ENCODE measurements around the gene ZNF749. TPM values are rescaled to one million over a fixed set of nuclear protein-coding genes. Genes with fewer than 3 reads are reported as not detected.
A peak's percentile ranks its signal among the peaks of the same experiment; 100 is the strongest.

ZNF749 gene
- total RNA-seq (ENCODE audit: low replicate concordance): 17.5 and 26.6 TPM in 2 replicates
- long read RNA-seq, partial matches to known transcripts: 1 of 7 reads
- long read RNA-seq, other reads (novel, unspliced or antisense): 5 of 7 reads

DNA sequence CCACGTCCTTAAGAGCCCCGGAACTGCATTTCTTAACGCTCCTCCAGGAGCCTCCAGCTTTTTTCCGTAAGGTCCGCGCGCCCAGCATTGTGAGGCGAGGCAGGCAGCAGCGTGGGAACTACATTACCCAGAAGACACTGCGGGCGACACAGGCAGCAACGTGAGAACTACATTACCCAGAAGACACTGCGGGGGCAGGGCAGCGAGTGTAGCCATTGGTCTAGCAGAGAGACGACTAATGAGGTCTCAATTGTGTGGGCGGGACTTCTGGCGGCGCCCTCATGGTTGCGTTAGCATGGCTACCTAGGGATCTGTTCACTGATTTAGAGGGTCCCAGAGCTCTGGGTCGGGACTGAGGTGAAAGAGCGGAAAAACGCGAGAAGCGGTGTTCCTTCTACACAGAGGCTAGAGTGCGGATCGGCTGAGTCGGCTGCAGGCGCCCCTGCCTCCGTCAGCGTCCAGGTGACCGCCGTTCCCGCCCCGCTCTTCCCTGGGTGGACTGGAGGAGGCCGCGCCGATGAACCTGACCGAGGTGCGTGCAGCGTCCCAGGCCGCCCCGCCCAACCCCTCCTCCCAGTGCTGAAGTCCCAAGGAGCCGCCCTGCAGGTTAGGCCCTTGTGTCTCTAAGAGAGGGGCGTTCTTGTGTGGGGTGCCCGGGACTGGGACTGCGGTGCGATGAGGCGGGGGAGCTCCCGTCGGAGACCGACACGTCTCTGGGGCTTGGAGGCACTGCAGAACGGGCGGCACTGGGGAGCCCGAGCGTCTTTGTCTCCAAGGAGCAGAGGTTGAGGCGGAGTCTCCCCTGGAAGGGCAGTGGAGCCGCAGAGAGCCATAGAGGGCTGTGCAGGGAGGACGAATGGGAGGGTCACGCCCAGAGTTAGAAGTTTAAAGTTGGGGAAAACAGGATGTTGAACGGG is at the start of gene ZNF749:
TSS of gene ZNF749 (plus strand) at position 264 of the 917 bp plus-strand sequence. CDS start at position 518, 254 bp downstream.
- Mint-ChIP-seq H3K4me3 (peak within 1 kb of the TSS; percentile 99), H3K36me3 (peaks cover 46% of the 10 kb centered on the region), H3K27me3 (no peaks in the 10 kb centered on the region), H3K4me1 (ENCODE audit: unreplicated experiment) (peaks cover 21% of the 10 kb centered on the region), H3K9me3 (peaks cover 26% of the 10 kb centered on the region), H3K27ac (peak within 1 kb of the TSS; percentile 96)
- TF ChIP-seq, protein P1, sequence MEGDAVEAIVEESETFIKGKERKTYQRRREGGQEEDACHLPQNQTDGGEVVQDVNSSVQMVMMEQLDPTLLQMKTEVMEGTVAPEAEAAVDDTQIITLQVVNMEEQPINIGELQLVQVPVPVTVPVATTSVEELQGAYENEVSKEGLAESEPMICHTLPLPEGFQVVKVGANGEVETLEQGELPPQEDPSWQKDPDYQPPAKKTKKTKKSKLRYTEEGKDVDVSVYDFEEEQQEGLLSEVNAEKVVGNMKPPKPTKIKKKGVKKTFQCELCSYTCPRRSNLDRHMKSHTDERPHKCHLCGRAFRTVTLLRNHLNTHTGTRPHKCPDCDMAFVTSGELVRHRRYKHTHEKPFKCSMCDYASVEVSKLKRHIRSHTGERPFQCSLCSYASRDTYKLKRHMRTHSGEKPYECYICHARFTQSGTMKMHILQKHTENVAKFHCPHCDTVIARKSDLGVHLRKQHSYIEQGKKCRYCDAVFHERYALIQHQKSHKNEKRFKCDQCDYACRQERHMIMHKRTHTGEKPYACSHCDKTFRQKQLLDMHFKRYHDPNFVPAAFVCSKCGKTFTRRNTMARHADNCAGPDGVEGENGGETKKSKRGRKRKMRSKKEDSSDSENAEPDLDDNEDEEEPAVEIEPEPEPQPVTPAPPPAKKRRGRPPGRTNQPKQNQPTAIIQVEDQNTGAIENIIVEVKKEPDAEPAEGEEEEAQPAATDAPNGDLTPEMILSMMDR (conservative IDR thresholded peaks at IDR 0.05): no peak
- DNase-seq (ENCODE audit: extremely low spot score, unreplicated experiment): peak; percentile 94

DNA sequence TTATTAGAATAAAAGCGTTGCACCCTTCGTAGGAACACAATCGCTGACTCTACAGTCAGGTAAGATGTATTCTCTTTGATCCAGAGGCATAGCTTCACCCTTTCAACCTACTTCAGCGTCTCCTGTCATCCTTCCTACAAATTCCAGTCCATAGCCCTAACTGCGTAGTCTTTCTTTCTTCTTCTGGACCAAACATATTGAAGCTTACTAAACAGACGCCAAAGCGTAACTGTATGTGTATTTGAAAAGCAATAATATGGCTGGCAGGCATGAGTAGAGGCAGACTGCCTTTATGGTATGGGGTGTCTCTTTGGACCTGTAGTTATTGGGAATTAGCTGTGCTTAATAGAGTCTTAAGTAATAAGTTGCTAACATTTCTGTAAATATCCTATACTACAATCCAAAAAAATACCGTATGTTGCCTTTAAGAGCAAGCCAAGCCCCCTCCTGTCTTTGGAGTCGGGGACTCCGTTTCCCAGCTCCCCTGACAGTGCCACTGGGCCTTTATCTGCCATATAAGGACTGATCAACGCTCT is 45.9 kb upstream of the ZNF749 start:
- Mint-ChIP-seq H3K9me3 (no peaks in the 10 kb centered on the region), H3K27me3 (no peaks in the 10 kb centered on the region), H3K27ac (peak overlapping the region; percentile 98), H3K4me1 (ENCODE audit: unreplicated experiment) (peaks cover 12% of the 10 kb centered on the region), H3K36me3 (peaks cover 24% of the 10 kb centered on the region), H3K4me3 (peak overlapping the region; percentile 97)
- TF ChIP-seq, protein P1 (conservative IDR thresholded peaks at IDR 0.05): no peak
- DNase-seq (ENCODE audit: extremely low spot score, unreplicated experiment): no peak

GRCh38 chr19:57389730-57390598 is 45.2 kb upstream of the ZNF749 start, which contains the start of gene ZNF548:
Gene ZNF548, plus strand, starts transcription at chr19:57389854. Its CDS starts 246 bp downstream, at chr19:57390100.
- peak within 1 kb of the TSS; percentile 98 for H3K27ac Mint-ChIP-seq
- no peaks in the 10 kb centered on the region for H3K27me3 Mint-ChIP-seq
- peaks cover 31% of the 10 kb centered on the region for H3K36me3 Mint-ChIP-seq
- DNase-seq (ENCODE audit: extremely low spot score, unreplicated experiment): peak; percentile 96
- TF ChIP-seq, protein P1 (conservative IDR thresholded peaks at IDR 0.05): peak; percentile 57
- no peaks in the 10 kb centered on the region for H3K9me3 Mint-ChIP-seq
- H3K4me3 Mint-ChIP-seq: peak within 1 kb of the TSS; percentile 97
- peaks cover 12% of the 10 kb centered on the region for H3K4me1 Mint-ChIP-seq (ENCODE audit: unreplicated experiment)

DNA sequence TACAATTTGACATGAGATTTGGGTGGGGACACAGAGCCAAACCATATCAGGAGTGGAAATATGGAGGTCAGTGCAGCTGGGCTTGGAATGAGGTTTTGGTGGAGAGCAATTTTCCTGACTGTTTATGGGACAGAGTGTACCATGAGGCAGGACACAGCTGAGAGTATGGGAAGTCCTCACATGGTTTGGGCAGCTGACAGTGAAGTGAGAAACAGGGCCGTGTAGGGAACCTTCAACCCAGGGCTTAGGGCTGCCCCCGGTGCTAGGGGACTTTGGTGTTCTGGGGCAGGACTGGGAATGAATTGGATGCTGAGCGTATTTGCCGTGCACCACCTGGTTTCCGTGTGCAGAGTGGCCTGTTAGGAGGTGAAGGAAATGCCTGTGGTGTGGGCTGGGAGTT is 39.4 kb upstream of the ZNF749 start:
- no peak overlapping the region for H3K27ac Mint-ChIP-seq
- peaks cover 21% of the 10 kb centered on the region for H3K9me3 Mint-ChIP-seq
- peaks cover 5% of the 10 kb centered on the region for H3K4me1 Mint-ChIP-seq (ENCODE audit: unreplicated experiment)
- no peaks in the 10 kb centered on the region for H3K27me3 Mint-ChIP-seq
- peaks cover 76% of the 10 kb centered on the region for H3K36me3 Mint-ChIP-seq
- H3K4me3 Mint-ChIP-seq: no peak overlapping the region
- TF ChIP-seq, protein P1 (conservative IDR thresholded peaks at IDR 0.05): no peak
- peak; percentile 42 for DNase-seq (ENCODE audit: extremely low spot score, unreplicated experiment)

DNA sequence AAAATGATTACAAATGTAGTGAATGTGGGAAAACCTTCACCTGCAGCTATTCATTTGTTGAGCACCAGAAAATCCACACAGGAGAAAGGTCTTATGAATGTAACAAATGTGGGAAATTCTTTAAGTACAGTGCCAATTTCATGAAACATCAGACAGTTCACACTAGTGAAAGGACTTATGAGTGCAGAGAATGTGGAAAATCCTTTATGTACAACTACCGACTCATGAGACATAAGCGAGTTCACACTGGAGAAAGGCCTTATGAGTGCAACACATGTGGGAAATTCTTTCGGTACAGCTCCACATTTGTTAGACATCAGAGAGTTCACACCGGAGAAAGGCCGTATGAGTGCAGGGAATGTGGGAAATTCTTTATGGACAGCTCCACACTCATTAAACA is 36.3 kb upstream of the ZNF749 start:
- Mint-ChIP-seq H3K36me3 (peaks cover 77% of the 10 kb centered on the region), H3K4me1 (ENCODE audit: unreplicated experiment) (no peaks in the 10 kb centered on the region), H3K27ac (no peak overlapping the region), H3K27me3 (no peaks in the 10 kb centered on the region), H3K9me3 (peaks cover 21% of the 10 kb centered on the region), H3K4me3 (no peak overlapping the region)
- TF ChIP-seq, protein P1 (conservative IDR thresholded peaks at IDR 0.05): no peak
- no peak for DNase-seq (ENCODE audit: extremely low spot score, unreplicated experiment)
